HEK293 (cell line): ENCODE data around the gene ETF1.

Source experiments
- CTCF ChIP-seq: fragments of 450-650 bp; formaldehyde crosslinking; IDR thresholded peaks from 2 replicates; pipeline ENCODE4 v1.5.1; 2016; ENCODE audit warnings: missing biosample characterization, missing genetic modification characterization
- REST ChIP-seq: fragments of 450-650 bp; formaldehyde crosslinking; IDR thresholded peaks from 2 replicates; pipeline ENCODE4 v1.5.1; 2016; ENCODE audit warnings: missing biosample characterization, missing genetic modification characterization
- ZNF654 ChIP-seq: fragments of 450-650 bp; formaldehyde crosslinking; IDR thresholded peaks from 2 replicates; pipeline ENCODE4 v1.5.1; 2016; ENCODE audit warnings: low read depth, missing biosample characterization, missing genetic modification characterization
- TF ChIP-seq, protein P1 (sequence below): sonication (generic); formaldehyde crosslinking; IDR thresholded peaks from 2 replicates; pipeline ENCODE4 v1.8.1; 2022; ENCODE audit warnings: mild to moderate bottlenecking, moderate library complexity, missing genetic modification reagents

- no peak for TF ChIP-seq CTCF (tag by site-specific recombination)
- TF ChIP-seq, protein P1, sequence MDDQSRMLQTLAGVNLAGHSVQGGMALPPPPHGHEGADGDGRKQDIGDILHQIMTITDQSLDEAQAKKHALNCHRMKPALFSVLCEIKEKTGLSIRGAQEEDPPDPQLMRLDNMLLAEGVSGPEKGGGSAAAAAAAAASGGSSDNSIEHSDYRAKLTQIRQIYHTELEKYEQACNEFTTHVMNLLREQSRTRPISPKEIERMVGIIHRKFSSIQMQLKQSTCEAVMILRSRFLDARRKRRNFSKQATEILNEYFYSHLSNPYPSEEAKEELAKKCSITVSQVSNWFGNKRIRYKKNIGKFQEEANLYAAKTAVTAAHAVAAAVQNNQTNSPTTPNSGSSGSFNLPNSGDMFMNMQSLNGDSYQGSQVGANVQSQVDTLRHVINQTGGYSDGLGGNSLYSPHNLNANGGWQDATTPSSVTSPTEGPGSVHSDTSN = no peak
- TF ChIP-seq ZNF654 (tag by site-specific recombination) = no peak
- no peak for TF ChIP-seq REST (tag by site-specific recombination)
Observed at GRCh38 chr5:138514021-138514420, 29.0 kb downstream of the ETF1 start.
